H1 (cell line): ENCODE results near the gene RAMP3. TPM values are rescaled to one million over a fixed set of nuclear protein-coding genes. Genes with fewer than 3 reads are reported as not detected.

ENCODE experiments used
- CTCF ChIA-PET: fragments of 300-600 bp; sonication (Branson Sonifier 250); formaldehyde crosslinking; loops from one replicate; lab custom pipeline; 2021; ENCODE audit not compliant: partially characterized antibody; lab: Charles Lee
- POLR2A ChIA-PET: fragments of 300-600 bp; sonication (Branson Sonifier 250); formaldehyde crosslinking; loops from one replicate; lab custom pipeline; 2021; ENCODE audit warnings: inconsistent platforms; ENCODE audit not compliant: partially characterized antibody; lab: Charles Lee
- DNase-seq, 2 experiments: peaks; one replicate each; pipeline versions ENCODE4 v3.0.0 to v3.0.0-alpha.2; 2010 to 2022; ENCODE audit warnings: low spot score in 2 of 2, low read depth in 1 of 2, mixed read lengths in 1 of 2
- FAIRE-seq: peaks from 2 replicates; lab custom pipeline; 2011; peaks lifted over from hg19 to GRCh38; lab: Jason Lieb, UNC
- H2AFZ ChIP-seq: 2 replicates; pipeline ENCODE4 v1.8.1; 2012; ENCODE audit warnings: low read length, inconsistent platforms
- H2AK5ac ChIP-seq: 2 replicates; pipeline ENCODE4 v1.6.1; 2013; ENCODE audit warnings: low read depth, low read length
- H2BK120ac ChIP-seq: replicated peaks from 2 replicates; pipeline ENCODE3; 2013; ENCODE audit warnings: low read depth, low read length, inconsistent platforms
- H2BK12ac ChIP-seq: 2 replicates; pipeline ENCODE4 v1.6.1; 2013; ENCODE audit warnings: low read depth, low read length
- H2BK15ac ChIP-seq: 2 replicates; pipeline ENCODE4 v1.6.1; 2013; ENCODE audit warnings: low read length
- H2BK20ac ChIP-seq: 2 replicates; pipeline ENCODE4 v1.6.1; 2013; ENCODE audit warnings: low read length
- H2BK5ac ChIP-seq: 2 replicates; pipeline ENCODE4 v1.6.1; 2013; ENCODE audit warnings: low read depth, low read length
- H3K14ac ChIP-seq: 2 replicates; pipeline ENCODE4 v1.6.1; 2013; ENCODE audit warnings: inconsistent platforms; ENCODE audit not compliant: insufficient read length
- H3K18ac ChIP-seq: 2 replicates; pipeline ENCODE4 v1.6.1; 2013; ENCODE audit warnings: low read length; ENCODE audit errors: extremely low read depth
- H3K23ac ChIP-seq: 2 replicates; pipeline ENCODE4 v1.6.1; 2013; ENCODE audit warnings: inconsistent platforms; ENCODE audit not compliant: insufficient read length
- H3K23me2 ChIP-seq: 2 replicates; pipeline ENCODE4 v1.6.1; 2013; ENCODE audit warnings: low read depth, low read length
- H3K27ac ChIP-seq: 2 replicates; pipeline ENCODE4 v1.6.1; 2011; ENCODE audit warnings: low read depth, low read length, inconsistent platforms
- H3K27me3 ChIP-seq, 4 experiments: replicated peaks in 1 of 4; 1 replicate in 1 of 4; 2 replicates in 3 of 4; pipeline versions ENCODE4 v1.6.1 to v1.8.1; 2011 to 2013; ENCODE audit warnings: low read length in 3 of 4, mild to moderate bottlenecking in 3 of 4, inconsistent platforms in 2 of 4, mixed read lengths in 2 of 4, moderate library complexity in 1 of 4; ENCODE audit not compliant: control insufficient read depth in 3 of 4, insufficient read depth in 3 of 4; ENCODE audit errors: extremely low read depth in 1 of 4
- H3K36me3 ChIP-seq, 4 experiments: 2 replicates each; pipeline versions ENCODE4 v1.6.1 to v1.8.1; 2011 to 2013; ENCODE audit warnings: mild to moderate bottlenecking in 4 of 4, low read length in 3 of 4, moderate library complexity in 2 of 4, control low read depth in 1 of 4, inconsistent platforms in 1 of 4; ENCODE audit not compliant: insufficient read depth in 4 of 4, control insufficient read depth in 2 of 4
- H3K4ac ChIP-seq: replicated peaks from 2 replicates; pipeline ENCODE3; 2013; ENCODE audit warnings: low read length, low read depth, mixed read lengths, inconsistent platforms; ENCODE audit not compliant: insufficient read length
- H3K4me1 ChIP-seq, 4 experiments: replicated peaks in 1 of 4; 1 replicate in 1 of 4; 2 replicates in 3 of 4; pipeline versions ENCODE4 v1.6.1 to v1.8.1; 2011 to 2013; ENCODE audit warnings: low read length in 3 of 4, inconsistent platforms in 2 of 4, mixed read lengths in 1 of 4; ENCODE audit not compliant: insufficient read depth in 4 of 4, control insufficient read depth in 3 of 4
- H3K4me2 ChIP-seq, 2 experiments: 2 replicates each; pipeline versions ENCODE4 v1.6.1 to v1.8.1; 2011 to 2013; ENCODE audit warnings: low read depth in 2 of 2, low read length in 2 of 2, control low read depth in 1 of 2, inconsistent platforms in 1 of 2, mild to moderate bottlenecking in 1 of 2; ENCODE audit not compliant: insufficient read depth in 1 of 2
- H3K4me3 ChIP-seq, 4 experiments: fragments of 200-600, 300-600 bp in 1 of 4; sonication (generic), shearing (Covaris generic), sonication (Bioruptor Twin) in 1 of 4; 2 replicates each; pipeline versions ENCODE4 v1.5.1 to v1.8.1; 2011 to 2016; ENCODE audit warnings: low read length in 4 of 4, low read depth in 3 of 4, control low read depth in 2 of 4, inconsistent platforms in 2 of 4, mild to moderate bottlenecking in 2 of 4, mixed read lengths in 1 of 4, moderate library complexity in 1 of 4; ENCODE audit not compliant: insufficient read depth in 2 of 4; ENCODE audit errors: extremely low read depth in 1 of 4
- H3K56ac ChIP-seq: replicated peaks from 2 replicates; pipeline ENCODE3; 2013; ENCODE audit warnings: low read depth, mild to moderate bottlenecking, mixed read lengths, low read length, inconsistent platforms; ENCODE audit not compliant: insufficient read length
- H3K79me1 ChIP-seq: 2 replicates; pipeline ENCODE4 v1.6.1; 2013; ENCODE audit warnings: low read depth, low read length, control low read depth
- H3K79me2 ChIP-seq, 2 experiments: 2 replicates each; pipeline versions ENCODE4 v1.6.1 to v1.8.1; 2012 to 2013; ENCODE audit warnings: low read length in 2 of 2, mild to moderate bottlenecking in 2 of 2, inconsistent platforms in 1 of 2; ENCODE audit not compliant: insufficient read depth in 2 of 2, control insufficient read depth in 1 of 2
- H3K9ac ChIP-seq, 4 experiments: replicated peaks in 1 of 4; 1 replicate in 1 of 4; 2 replicates in 3 of 4; pipeline versions ENCODE4 v1.6.1 to v1.8.1; 2011 to 2013; ENCODE audit warnings: low read depth in 3 of 4, low read length in 3 of 4, control low read depth in 2 of 4, mild to moderate bottlenecking in 2 of 4, moderate library complexity in 2 of 4, inconsistent platforms in 1 of 4; ENCODE audit errors: extremely low read depth in 1 of 4
- H3K9me3 ChIP-seq, 2 experiments: 2 replicates each; pipeline versions ENCODE4 v1.6.1 to v1.8.1; 2012 to 2013; ENCODE audit warnings: mild to moderate bottlenecking in 2 of 2, moderate library complexity in 2 of 2, control low read depth in 1 of 2, inconsistent platforms in 1 of 2, low read depth in 1 of 2, low read length in 1 of 2, mixed read lengths in 1 of 2; ENCODE audit not compliant: insufficient read depth in 2 of 2
- H4K20me1 ChIP-seq, 2 experiments: replicated peaks in 1 of 2; 2 replicates each; pipeline versions ENCODE3 to v1.8.1; 2011 to 2013; ENCODE audit warnings: inconsistent platforms in 2 of 2, low read length in 2 of 2, mild to moderate bottlenecking in 1 of 2; ENCODE audit not compliant: insufficient read depth in 2 of 2, control insufficient read depth in 1 of 2
- H4K5ac ChIP-seq: 2 replicates; pipeline ENCODE4 v1.6.1; 2013; ENCODE audit warnings: low read length, low read depth, mixed read lengths, inconsistent platforms; ENCODE audit not compliant: insufficient read length
- H4K8ac ChIP-seq: 2 replicates; pipeline ENCODE4 v1.8.0; 2013; ENCODE audit warnings: mild to moderate bottlenecking, moderate library complexity, low read length, inconsistent platforms; ENCODE audit not compliant: insufficient read depth; ENCODE audit errors: extremely low read depth
- H4K91ac ChIP-seq: replicated peaks from 2 replicates; pipeline ENCODE3; 2013; ENCODE audit warnings: low read length, mixed read lengths, inconsistent platforms; ENCODE audit not compliant: insufficient read length
- ATF3 ChIP-seq: IDR thresholded peaks from 2 replicates; pipeline ENCODE4 v1.6.1; 2011; ENCODE audit warnings: low read depth, mild to moderate bottlenecking, low read length; ENCODE audit not compliant: insufficient read depth
- BCL11A ChIP-seq, 2 experiments: IDR thresholded peaks; one replicate each; pipeline ENCODE4 v1.6.1; 2011; ENCODE audit warnings: low read depth in 2 of 2, low read length in 2 of 2, mild to moderate bottlenecking in 2 of 2
- CHD1 ChIP-seq: IDR thresholded peaks from 2 replicates; pipeline ENCODE4 v1.6.1; 2012; ENCODE audit warnings: low read depth, low read length, improper control_type of control experiment
- CHD2 ChIP-seq: IDR thresholded peaks from 2 replicates; pipeline ENCODE4 v1.6.1; 2012; ENCODE audit warnings: low read length, improper control_type of control experiment
- RNF2 ChIP-seq: fragments of 200-900, 300-1000 bp; sonication (generic); IDR thresholded peaks from 2 replicates; pipeline ENCODE4 v1.7.1; 2016; ENCODE audit warnings: borderline replicate concordance, low read depth, mild to moderate bottlenecking, antibody characterized with exemption, low read length; ENCODE audit not compliant: poor library complexity, severe bottlenecking; ENCODE audit errors: missing control alignments
- ZNF274 ChIP-seq: IDR thresholded peaks from 2 replicates; pipeline ENCODE4 v1.7.0; 2012; ENCODE audit warnings: low read length, borderline replicate concordance; ENCODE audit errors: extremely low read depth
- WGBS, 2 experiments: shearing (Covaris generic) in 1 of 2; methylation state at CpG; one replicate each; pipeline versions ENCODE4 v1.1.6 to v1.1.7; 2013 to 2015; ENCODE audit warnings: low lambda C conversion rate in 2 of 2, mixed read lengths in 2 of 2, inconsistent platforms in 1 of 2, low coverage in 1 of 2, missing lambda C conversion rate in 1 of 2; ENCODE audit not compliant: insufficient replicate concordance in 2 of 2, insufficient coverage in 1 of 2, insufficient read length in 1 of 2; ENCODE audit errors: extremely low coverage in 1 of 2, missing lambda C conversion rate in 1 of 2; 5-methylcytosine and 5-hydroxymethylcytosine counted together
- polyA plus RNA-seq, 7 experiments: library from polyadenylated mRNA; depleted of rRNA in 3 of 7; stranded (reverse) in 5 of 7; unstranded in 2 of 7; fragments of >200 nt in 5 of 7; fragments of 200-250 nt in 2 of 7; gene quantifications; 1 replicate in 5 of 7; 2 replicates in 1 of 7; 4 replicates in 1 of 7; pipeline versions ENCODE4 v1.2.1 to v1.2.3, GENCODE V29; 2011 to 2013; ENCODE audit warnings: missing spikeins in 2 of 7, mixed read lengths in 2 of 7
- total RNA-seq: library from RNA; stranded (reverse); fragmentation: NEBNext Ultra II Directional; extraction: Animal tissue kit (Norgen Biotek cat#: 25700); gene quantifications from 2 replicates; pipeline ENCODE4 v1.2.1, GENCODE V29; 2021

Gene RAMP3
- total and polyA plus RNA-seq, 2 of the 8 experiments (the other 6 are each of a cell fraction or from before 2014, with no cell fraction given), result 0.88 to 0.98 TPM

- Histone ChIP-seq H3K4ac (no peak overlapping the region), H2BK20ac (no peak overlapping the region), H2BK12ac (no peak overlapping the region), H3K27ac (no peak overlapping the region), H3K79me1 (no peaks in the 10 kb centered on the region), H2BK120ac (no peak overlapping the region), H2AK5ac (no peak overlapping the region; the same call in 1 of the 2 replicates), H3K4me3 (no peak overlapping the region), H3K36me3 (no peaks in the 10 kb centered on the region), H3K14ac (no peak overlapping the region), H3K23ac (no peak overlapping the region), H4K5ac (no peak overlapping the region), H3K79me2 (no peaks in the 10 kb centered on the region), H3K23me2 (no peaks in the 10 kb centered on the region), H3K4me1 (no peaks in the 10 kb centered on the region), H3K56ac (no peak overlapping the region), H2BK15ac (no peak overlapping the region), H3K4me2 (no peak overlapping the region), H3K9ac (no peak overlapping the region), H2BK5ac (no peak overlapping the region), H3K18ac (no peak overlapping the region), H4K91ac (no peak overlapping the region), H3K27me3 (no peaks in the 10 kb centered on the region), H4K20me1 (peaks cover 0 to 3% of the 10 kb centered on the region in 2 experiments), H3K9me3 (no peaks in the 10 kb centered on the region), H4K8ac (no peak overlapping the region), H2AFZ (no peak overlapping the region)
- 70% methylated on average over 9 of the region's 9 CpGs; no CpG with 5 or more reads in 1 of the 2 experiments for WGBS, 2 experiments
- CTCF ChIA-PET, result interaction anchor here (0.8 to 1.1 kb wide), 2 partner anchors 9 to 35 kb away, joined by 3 to 5 read pairs; no protein-coding TSS in a partner anchor
- POLR2A ChIA-PET, result no interaction called here
- FAIRE-seq (no peak), DNase-seq (peak in 1 of 2 experiments; percentile 36)
- TF ChIP-seq CHD1 (no peak), RNF2 (no peak), ATF3 (no peak), BCL11A (IDR thresholded peaks at IDR 0.05; ENCODE audit: low read depth in 2 of 2, low read length in 2 of 2) (no peak), ZNF274 (no peak), CHD2 (no peak)
These were observed 67.8 kb downstream of the RAMP3 start for GRCh38 chr7:45225311-45225947.
